ENCODE results near the gene STK11.

- TF ChIP-seq CTCF (IDR thresholded peaks at IDR 0.05; ENCODE audit: low read depth, low read length), result no peak
- TF ChIP-seq POLR2A (IDR thresholded peaks at IDR 0.05; ENCODE audit: extremely low read depth, insufficient read length), result no peak
- no peak for TF ChIP-seq MAX (IDR thresholded peaks at IDR 0.05; ENCODE audit: low read depth, low read length)
- TF ChIP-seq MYC (IDR thresholded peaks at IDR 0.05; ENCODE audit: low read depth, low read length), result no peak
Measured at GRCh38 chr19:1263188-1263587, 57.6 kb downstream of the STK11 start.

Measured in NB4 (cell line).